ENCODE measurements around the gene PLCH1.

Gene PLCH1

DNA sequence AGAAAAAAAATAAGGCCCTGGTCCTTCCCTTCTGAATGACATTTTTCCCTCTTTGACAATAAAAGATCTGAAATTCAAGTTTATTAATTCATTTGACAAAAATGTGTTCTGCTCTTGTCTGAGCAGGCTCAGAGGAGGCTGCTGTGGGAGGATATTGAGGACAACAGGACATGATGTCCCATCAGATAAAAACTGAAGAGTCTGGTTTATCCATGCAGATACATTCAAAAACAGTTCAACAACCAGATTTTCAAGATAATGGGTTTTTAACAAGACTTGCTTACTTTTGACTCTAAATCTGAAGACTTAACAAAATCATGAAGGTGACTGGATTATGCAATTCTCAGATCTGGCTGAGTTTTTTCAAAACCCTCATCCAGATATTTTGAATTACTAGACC, 414.5 kb downstream of the PLCH1 start:
- TF ChIP-seq, protein P1, sequence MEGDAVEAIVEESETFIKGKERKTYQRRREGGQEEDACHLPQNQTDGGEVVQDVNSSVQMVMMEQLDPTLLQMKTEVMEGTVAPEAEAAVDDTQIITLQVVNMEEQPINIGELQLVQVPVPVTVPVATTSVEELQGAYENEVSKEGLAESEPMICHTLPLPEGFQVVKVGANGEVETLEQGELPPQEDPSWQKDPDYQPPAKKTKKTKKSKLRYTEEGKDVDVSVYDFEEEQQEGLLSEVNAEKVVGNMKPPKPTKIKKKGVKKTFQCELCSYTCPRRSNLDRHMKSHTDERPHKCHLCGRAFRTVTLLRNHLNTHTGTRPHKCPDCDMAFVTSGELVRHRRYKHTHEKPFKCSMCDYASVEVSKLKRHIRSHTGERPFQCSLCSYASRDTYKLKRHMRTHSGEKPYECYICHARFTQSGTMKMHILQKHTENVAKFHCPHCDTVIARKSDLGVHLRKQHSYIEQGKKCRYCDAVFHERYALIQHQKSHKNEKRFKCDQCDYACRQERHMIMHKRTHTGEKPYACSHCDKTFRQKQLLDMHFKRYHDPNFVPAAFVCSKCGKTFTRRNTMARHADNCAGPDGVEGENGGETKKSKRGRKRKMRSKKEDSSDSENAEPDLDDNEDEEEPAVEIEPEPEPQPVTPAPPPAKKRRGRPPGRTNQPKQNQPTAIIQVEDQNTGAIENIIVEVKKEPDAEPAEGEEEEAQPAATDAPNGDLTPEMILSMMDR (IDR thresholded peaks at IDR 0.05), result no peak

DNA sequence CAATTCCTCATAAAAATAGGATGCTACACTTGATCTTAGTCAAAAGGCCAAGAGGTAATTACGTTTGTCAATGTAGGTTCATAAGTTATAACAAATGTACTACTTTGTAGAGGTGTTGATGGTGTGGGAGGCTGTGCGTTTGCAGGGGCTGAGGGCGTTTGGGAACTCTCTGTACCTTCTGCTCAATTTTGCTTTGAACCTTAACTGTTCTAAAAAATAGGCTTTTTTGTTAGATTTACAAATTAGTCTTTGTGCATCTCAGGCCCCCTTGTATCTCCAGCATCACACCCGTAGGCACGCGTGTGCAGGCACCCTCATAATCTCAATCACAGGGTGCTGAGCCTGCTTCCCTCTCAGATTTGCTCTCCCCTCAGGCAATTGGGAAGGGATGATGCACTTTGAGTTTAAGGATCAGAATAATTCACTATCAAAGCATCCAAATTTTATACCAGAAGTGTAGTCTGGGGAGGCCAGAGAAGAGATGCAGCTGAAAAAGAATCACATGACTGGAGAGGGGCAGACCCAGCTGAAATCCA, 415.3 kb downstream of the PLCH1 start:
- TF ChIP-seq, protein P1 (IDR thresholded peaks at IDR 0.05), result no peak

DNA sequence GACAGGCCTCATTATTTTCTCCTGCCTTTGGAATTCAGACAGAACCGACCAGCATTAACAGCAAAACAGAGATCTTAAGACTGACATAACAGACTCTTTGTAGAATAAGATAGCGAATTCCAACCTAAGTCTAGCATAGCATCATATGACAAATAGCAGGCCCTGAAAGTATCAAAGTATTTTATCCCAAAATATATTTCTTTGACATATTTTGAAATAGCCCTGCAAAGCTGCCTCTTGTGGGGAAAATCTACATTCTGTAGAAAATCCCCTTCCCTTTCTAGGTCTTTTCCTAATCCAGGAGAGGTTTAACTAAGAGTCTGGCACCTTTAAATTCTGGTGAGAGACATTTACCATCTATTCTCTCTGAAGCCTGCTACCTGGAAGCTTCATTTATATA, 417.0 kb downstream of the PLCH1 start:
- TF ChIP-seq, protein P1 (IDR thresholded peaks at IDR 0.05), result no peak

DNA sequence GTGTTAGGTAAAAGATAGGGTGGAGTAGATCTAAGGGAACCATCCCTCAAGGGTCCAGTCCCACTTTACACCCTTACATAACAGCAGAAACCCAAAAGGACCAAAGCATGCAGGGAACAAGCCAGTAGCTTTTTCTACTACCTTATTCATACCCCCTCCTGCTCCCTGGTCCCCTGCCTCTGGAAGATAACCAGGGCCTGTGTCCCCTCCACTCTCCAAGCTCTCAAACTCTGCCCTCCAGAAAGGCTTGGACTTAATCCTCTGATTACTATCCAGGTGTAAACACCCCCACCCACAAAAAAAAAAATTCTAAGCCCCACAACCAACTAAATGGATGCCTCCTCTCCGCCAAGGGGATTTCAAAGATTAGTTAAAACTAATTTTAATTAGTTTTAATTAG, 417.4 kb downstream of the PLCH1 start:
- TF ChIP-seq, protein P1 (IDR thresholded peaks at IDR 0.05), result no peak

DNA sequence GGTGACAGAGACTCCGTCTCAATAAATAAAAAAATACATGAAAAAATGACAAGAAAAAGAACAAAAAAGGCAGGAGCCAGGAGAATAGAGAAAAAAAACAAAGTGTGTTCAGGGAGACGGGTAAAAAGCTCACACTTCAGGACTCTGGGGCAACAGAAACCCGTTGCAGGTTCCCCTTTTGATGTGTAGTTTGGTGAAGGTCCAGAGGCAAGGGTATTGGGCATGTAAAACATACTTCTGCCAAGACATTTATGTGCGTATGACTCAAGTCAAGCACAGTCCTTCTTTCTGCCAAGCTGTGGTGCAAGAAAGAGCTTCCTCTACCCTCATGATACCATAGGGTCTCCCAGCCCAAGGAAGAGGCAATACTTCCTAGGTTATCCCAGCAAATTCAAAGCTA, 418.0 kb downstream of the PLCH1 start:
- TF ChIP-seq, protein P1 (IDR thresholded peaks at IDR 0.05), result no peak

DNA sequence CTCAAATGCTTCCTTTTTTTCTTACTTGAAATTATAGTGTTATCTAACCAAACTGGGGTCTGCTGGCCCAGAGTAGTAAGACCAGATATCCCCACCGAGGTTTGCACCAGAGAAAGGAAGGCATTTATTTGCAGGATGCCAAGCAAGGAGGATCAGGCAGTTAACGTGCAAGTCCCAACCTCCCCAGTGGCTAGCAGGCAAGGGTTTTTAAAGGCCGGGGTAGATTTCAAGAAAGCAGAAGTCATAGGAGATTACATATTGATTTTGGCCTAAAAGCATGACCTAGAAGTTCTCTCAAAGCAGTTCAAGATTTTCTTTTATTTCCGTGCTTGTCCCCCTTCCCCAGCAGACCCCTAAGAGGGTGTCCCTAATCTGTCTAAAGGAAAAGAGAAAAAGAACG, 418.6 kb downstream of the PLCH1 start:
- TF ChIP-seq, protein P1 (IDR thresholded peaks at IDR 0.05), result no peak

Measured in LNCAP (cell line).